ENCODE results near the gene RNF207.
A peak's percentile ranks its signal among the peaks of the same experiment; 100 is the strongest.

The RNF207 gene

GRCh38 chr1:6261615-6261995 is 55.7 kb downstream of the RNF207 start:
- DNase-seq (ENCODE audit: low read depth in 2 of 2) = no peak
- H3K4me3 ChIP-seq (replicated peaks in 1 of 2; ENCODE audit: low read depth in 2 of 2, low read length in 2 of 2) = peak overlapping the region in 1 of 2 donors; percentile 48
- TF ChIP-seq CTCF (IDR thresholded peaks at IDR 0.05; ENCODE audit: low read depth, low read length) = no peak

GRCh38 chr1:6262555-6263420 is 56.9 kb downstream of the RNF207 start:
- H3K4me3 ChIP-seq (replicated peaks in 1 of 2; ENCODE audit: low read depth in 2 of 2, low read length in 2 of 2) = no peak overlapping the region

GRCh38 chr1:6263716-6264115 is 57.8 kb downstream of the RNF207 start:
- no peak for TF ChIP-seq CTCF (IDR thresholded peaks at IDR 0.05; ENCODE audit: low read depth, low read length)
- no peak for DNase-seq (ENCODE audit: low read depth in 2 of 2)

More at GRCh38 chr1:6262555-6263420, 56.9 kb downstream of the RNF207 start:
- DNase-seq (ENCODE audit: low read depth in 2 of 2) = peak; percentile 57 to 63
- TF ChIP-seq CTCF (IDR thresholded peaks at IDR 0.05; ENCODE audit: low read depth, low read length) = no peak

GRCh38 chr1:6265151-6265550 is 59.2 kb downstream of the RNF207 start:
- no peak for DNase-seq (ENCODE audit: low read depth in 2 of 2)
- no peak overlapping the region for H3K4me3 ChIP-seq (replicated peaks in 1 of 2; ENCODE audit: low read depth in 2 of 2, low read length in 2 of 2)
- no peak for TF ChIP-seq CTCF (IDR thresholded peaks at IDR 0.05; ENCODE audit: low read depth, low read length)

More at GRCh38 chr1:6263716-6264115, 57.8 kb downstream of the RNF207 start:
- H3K4me3 ChIP-seq (replicated peaks in 1 of 2; ENCODE audit: low read depth in 2 of 2, low read length in 2 of 2) = no peak overlapping the region

GRCh38 chr1:6266641-6267040 is 60.7 kb downstream of the RNF207 start:
- DNase-seq (ENCODE audit: low read depth in 2 of 2) = no peak
- no peak overlapping the region for H3K4me3 ChIP-seq (replicated peaks in 1 of 2; ENCODE audit: low read depth in 2 of 2, low read length in 2 of 2)
- no peak for TF ChIP-seq CTCF (IDR thresholded peaks at IDR 0.05; ENCODE audit: low read depth, low read length)

- no peak for TF ChIP-seq CTCF (IDR thresholded peaks at IDR 0.05; ENCODE audit: low read depth, low read length)
- DNase-seq (ENCODE audit: low read depth in 2 of 2) = peak in 1 of 2 donors; percentile 45
- no peak overlapping the region for H3K4me3 ChIP-seq (replicated peaks in 1 of 2; ENCODE audit: low read depth in 2 of 2, low read length in 2 of 2)
These were observed 61.9 kb downstream of the RNF207 start for GRCh38 chr1:6267686-6268322.

All from cardiac fibroblast (primary cell).